Keratinocyte (primary cell): ENCODE measurements around the gene RICTOR. TPM values are rescaled to one million over a fixed set of nuclear protein-coding genes. Genes with fewer than 3 reads are reported as not detected.

Experiments
- DNase-seq: peaks from one replicate; pipeline ENCODE4 v3.0.0-alpha.2; 2011; ENCODE audit warnings: low read depth, missing footprints, low spot score
- FAIRE-seq: peaks from 2 replicates; lab custom pipeline; 2011; peaks lifted over from hg19 to GRCh38; lab: Jason Lieb, UNC
- H2AFZ ChIP-seq: 2 replicates; pipeline ENCODE4 v1.6.0; 2012; ENCODE audit warnings: low read length, control low read depth, inconsistent platforms; ENCODE audit not compliant: control insufficient read depth
- H3K27ac ChIP-seq: 2 replicates; pipeline ENCODE4 v1.5.1; 2011; ENCODE audit warnings: low read length; ENCODE audit not compliant: control insufficient read depth, insufficient read depth
- H3K27me3 ChIP-seq: 3 replicates; pipeline ENCODE4 v1.6.0; 2011; ENCODE audit warnings: low read length; ENCODE audit not compliant: control insufficient read depth, insufficient read depth; ENCODE audit errors: extremely low read depth
- H3K36me3 ChIP-seq, 2 experiments: 2 replicates in 1 of 2; 3 replicates in 1 of 2; pipeline ENCODE4 v1.5.1; 2011; ENCODE audit warnings: low read length in 2 of 2, mild to moderate bottlenecking in 1 of 2; ENCODE audit not compliant: control insufficient read depth in 2 of 2, insufficient read depth in 2 of 2; ENCODE audit errors: extremely low read depth in 1 of 2
- H3K4me1 ChIP-seq: 3 replicates; pipeline ENCODE4 v1.5.1; 2011; ENCODE audit warnings: low read length; ENCODE audit not compliant: control insufficient read depth, insufficient read depth; ENCODE audit errors: extremely low read depth
- H3K4me2 ChIP-seq: 3 replicates; pipeline ENCODE4 v1.6.0; 2011; ENCODE audit warnings: low read depth, low read length; ENCODE audit not compliant: control insufficient read depth, insufficient read depth; ENCODE audit errors: extremely low read depth
- H3K4me3 ChIP-seq, 3 experiments: fragments of 200-600 bp in 1 of 3; sonication (generic) in 1 of 3; 2 replicates in 2 of 3; 3 replicates in 1 of 3; pipeline ENCODE4 v1.5.1; 2011 to 2016; ENCODE audit warnings: low read length in 3 of 3, mild to moderate bottlenecking in 3 of 3, control low read depth in 2 of 3, inconsistent platforms in 1 of 3, low read depth in 1 of 3, mixed read lengths in 1 of 3, mixed run types in 1 of 3, moderate library complexity in 1 of 3; ENCODE audit not compliant: control insufficient read depth in 2 of 3, insufficient read depth in 2 of 3; ENCODE audit errors: extremely low read depth in 1 of 3
- H3K79me2 ChIP-seq: 2 replicates; pipeline ENCODE4 v1.6.0; 2012; ENCODE audit warnings: low read length; ENCODE audit not compliant: control insufficient read depth, insufficient read depth
- H3K9ac ChIP-seq: 3 replicates; pipeline ENCODE4 v1.6.0; 2011; ENCODE audit warnings: low read length; ENCODE audit not compliant: control insufficient read depth, insufficient read depth; ENCODE audit errors: extremely low read depth
- H3K9me1 ChIP-seq: 3 replicates; pipeline ENCODE4 v1.6.0; 2011; ENCODE audit warnings: low read length; ENCODE audit not compliant: control insufficient read depth, insufficient read depth; ENCODE audit errors: extremely low read depth
- H3K9me3 ChIP-seq: 2 replicates; pipeline ENCODE4 v1.5.1; 2012; ENCODE audit warnings: low read depth, low read length; ENCODE audit not compliant: control insufficient read depth
- H4K20me1 ChIP-seq: 3 replicates; pipeline ENCODE4 v1.6.0; 2011; ENCODE audit warnings: low read length; ENCODE audit not compliant: control insufficient read depth, insufficient read depth; ENCODE audit errors: extremely low read depth
- EZH2 ChIP-seq: IDR thresholded peaks from one replicate; pipeline ENCODE4 v1.6.1; 2012; ENCODE audit warnings: inconsistent platforms, mild to moderate bottlenecking, low read length, moderate library complexity
- dilution Hi-C: fragments of 300-500 bp; cut with MboI; formaldehyde crosslinking; loops from one replicate; pipeline ENCODE4 v1.7.0; 2020; ENCODE audit warnings: low sequenced_read_pairs; ENCODE audit not compliant: extremely low pct_ligation_motif_present
- polyA plus RNA-seq, 5 experiments: library from polyadenylated mRNA; depleted of rRNA in 3 of 5; stranded (reverse) in 3 of 5; stranded (forward) in 1 of 5; unstranded in 1 of 5; fragments of >200 nt; gene quantifications; 1 replicate in 1 of 5; 2 replicates in 3 of 5; 3 replicates in 1 of 5; pipeline versions ENCODE4 v1.2.1 to v1.2.3, GENCODE V29; 2011 to 2012; ENCODE audit warnings: missing spikeins in 2 of 5, low read depth in 1 of 5, low replicate concordance in 1 of 5
- TF ChIP-seq, protein P1 (sequence below), 3 experiments: IDR thresholded peaks in 1 of 3; conservative IDR thresholded peaks in 1 of 3; optimal IDR thresholded peaks in 1 of 3; 2 replicates in 2 of 3; 3 replicates in 1 of 3; pipeline versions ENCODE3 to v1.5.1; 2011; ENCODE audit warnings: low read length in 3 of 3, mild to moderate bottlenecking in 3 of 3, moderate library complexity in 2 of 3, control low read depth in 1 of 3, inconsistent platforms in 1 of 3; ENCODE audit not compliant: insufficient read depth in 2 of 3; ENCODE audit errors: extremely low read depth in 1 of 3

RICTOR gene
- polyA plus RNA-seq, 1 donor (not counting 4 experiments of a cell fraction or from before 2014, with no cell fraction given) = 11.5 TPM

DNA sequence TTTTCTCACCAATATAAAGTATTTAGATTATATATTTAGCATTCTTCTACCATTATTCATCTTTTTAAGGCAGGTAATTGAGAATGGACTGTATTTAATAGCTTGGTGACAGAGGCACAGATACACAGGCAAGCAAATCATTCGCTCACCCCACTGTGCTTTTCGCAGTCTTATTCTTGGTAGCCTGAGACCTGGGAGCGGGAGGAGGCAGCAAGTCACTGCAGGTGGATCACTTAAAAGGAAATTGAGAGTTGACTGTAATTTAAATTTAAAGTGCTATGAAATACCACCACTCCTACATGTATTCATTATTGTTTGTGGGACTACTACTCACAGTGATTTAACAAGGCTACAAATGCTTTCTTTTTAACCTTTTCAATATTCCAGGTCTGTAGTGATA lies 9.7 kb downstream of the RICTOR start:
- FAIRE-seq (no peak), DNase-seq (no peak)
- peaks cover 3% of the 10 kb centered on the region for H4K20me1 ChIP-seq
- H3K4me1 ChIP-seq = no peaks in the 10 kb centered on the region
- TF ChIP-seq, protein P1, sequence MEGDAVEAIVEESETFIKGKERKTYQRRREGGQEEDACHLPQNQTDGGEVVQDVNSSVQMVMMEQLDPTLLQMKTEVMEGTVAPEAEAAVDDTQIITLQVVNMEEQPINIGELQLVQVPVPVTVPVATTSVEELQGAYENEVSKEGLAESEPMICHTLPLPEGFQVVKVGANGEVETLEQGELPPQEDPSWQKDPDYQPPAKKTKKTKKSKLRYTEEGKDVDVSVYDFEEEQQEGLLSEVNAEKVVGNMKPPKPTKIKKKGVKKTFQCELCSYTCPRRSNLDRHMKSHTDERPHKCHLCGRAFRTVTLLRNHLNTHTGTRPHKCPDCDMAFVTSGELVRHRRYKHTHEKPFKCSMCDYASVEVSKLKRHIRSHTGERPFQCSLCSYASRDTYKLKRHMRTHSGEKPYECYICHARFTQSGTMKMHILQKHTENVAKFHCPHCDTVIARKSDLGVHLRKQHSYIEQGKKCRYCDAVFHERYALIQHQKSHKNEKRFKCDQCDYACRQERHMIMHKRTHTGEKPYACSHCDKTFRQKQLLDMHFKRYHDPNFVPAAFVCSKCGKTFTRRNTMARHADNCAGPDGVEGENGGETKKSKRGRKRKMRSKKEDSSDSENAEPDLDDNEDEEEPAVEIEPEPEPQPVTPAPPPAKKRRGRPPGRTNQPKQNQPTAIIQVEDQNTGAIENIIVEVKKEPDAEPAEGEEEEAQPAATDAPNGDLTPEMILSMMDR (optimal IDR thresholded peaks at IDR 0.05 in 1 of 3, IDR thresholded peaks at IDR 0.05 in 1 of 3, conservative IDR thresholded peaks at IDR 0.05 in 1 of 3; ENCODE audit: extremely low read depth in 1 of 3, insufficient read depth in 2 of 3, low read length in 3 of 3) = no peak
- dilution Hi-C loops = no loop called here
- no peak overlapping the region for H3K27ac ChIP-seq
- peaks cover 87% of the 10 kb centered on the region for H3K79me2 ChIP-seq
- no peak overlapping the region for H3K4me3 ChIP-seq
- no peaks in the 10 kb centered on the region for H3K9me3 ChIP-seq
- no peak overlapping the region for H3K9ac ChIP-seq
- H3K36me3 ChIP-seq = peaks cover 2 to 9% of the 10 kb centered on the region in 2 experiments
- no peak overlapping the region for H3K4me2 ChIP-seq
- no peaks in the 10 kb centered on the region for H3K27me3 ChIP-seq
- H3K9me1 ChIP-seq = peaks cover 2% of the 10 kb centered on the region
- H2AFZ ChIP-seq = no peak overlapping the region

DNA sequence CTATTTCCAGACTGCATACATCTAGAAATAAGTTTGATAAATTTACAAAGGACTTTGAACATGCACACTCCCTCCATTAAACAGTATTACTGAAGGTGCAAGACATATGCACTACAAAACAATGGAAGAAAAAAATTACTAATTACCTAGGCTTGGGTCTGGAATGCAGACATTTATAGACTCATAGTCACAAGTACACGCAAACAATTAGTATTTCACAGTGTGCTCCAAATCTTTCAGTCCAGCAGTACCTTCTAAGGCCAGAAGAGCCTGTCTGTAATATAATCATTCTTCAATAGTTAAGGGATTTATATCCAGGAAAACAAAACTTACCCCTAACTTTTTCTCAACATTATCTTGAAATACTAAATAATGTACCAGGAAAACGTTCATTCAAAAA lies 11.2 kb downstream of the RICTOR start:
- Histone ChIP-seq H3K9me1 (peaks cover 2% of the 10 kb centered on the region), H4K20me1 (no peaks in the 10 kb centered on the region), H3K4me1 (no peaks in the 10 kb centered on the region), H3K9ac (no peak overlapping the region), H3K4me3 (no peak overlapping the region), H3K27me3 (no peaks in the 10 kb centered on the region), H3K79me2 (peaks cover 83% of the 10 kb centered on the region), H3K9me3 (no peaks in the 10 kb centered on the region), H2AFZ (no peak overlapping the region), H3K4me2 (no peak overlapping the region), H3K27ac (no peak overlapping the region), H3K36me3 (peaks cover 0 to 2% of the 10 kb centered on the region in 2 experiments)
- FAIRE-seq = no peak
- DNase-seq = no peak
- no peak for TF ChIP-seq EZH2
- TF ChIP-seq, protein P1 (optimal IDR thresholded peaks at IDR 0.05 in 1 of 3, IDR thresholded peaks at IDR 0.05 in 1 of 3, conservative IDR thresholded peaks at IDR 0.05 in 1 of 3; ENCODE audit: extremely low read depth in 1 of 3, insufficient read depth in 2 of 3, low read length in 3 of 3) = no peak
- dilution Hi-C loops = no loop called here
